GM23338 (cell line): Measurements from ENCODE around the gene CACNA1C. TPM values are rescaled to one million over a fixed set of nuclear protein-coding genes. Genes with fewer than 3 reads are reported as not detected.

ENCODE experiments used
- ATAC-seq: fragments of 200-7000 bp; cut with Tn5 transposase; 3 replicates; pipeline ENCODE4 v1.9.1; 2020
- DNase-seq: peaks from one replicate; pipeline ENCODE4 v3.0.0-alpha.2; 2015; ENCODE audit warnings: low spot score
- H2AFZ ChIP-seq: fragments of 200-600 bp; sonication (generic); 2 replicates; pipeline ENCODE4 v1.8.0; 2016; ENCODE audit warnings: antibody characterized with exemption, mild to moderate bottlenecking, moderate library complexity
- H3F3A ChIP-seq: fragments of 200-600 bp; sonication (generic); replicated peaks from 2 replicates; pipeline ENCODE4 v1.8.0; 2017; ENCODE audit warnings: antibody characterized with exemption, mixed run types, low read depth
- H3K27ac ChIP-seq: fragments of 200-600 bp; sonication (generic); 2 replicates; pipeline ENCODE4 v1.6.1; 2016; ENCODE audit warnings: low read depth
- H3K27me3 ChIP-seq: fragments of 200-600 bp; sonication (generic); 2 replicates; pipeline ENCODE4 v1.8.0; 2016; ENCODE audit warnings: mild to moderate bottlenecking, mixed run types, moderate library complexity; ENCODE audit not compliant: insufficient read depth
- H3K36me3 ChIP-seq: fragments of 200-600 bp; sonication (generic); 2 replicates; pipeline ENCODE4 v1.8.0; 2016; ENCODE audit warnings: mild to moderate bottlenecking; ENCODE audit not compliant: insufficient read depth
- H3K4me1 ChIP-seq: fragments of 200-600 bp; sonication (generic); 2 replicates; pipeline ENCODE4 v1.8.0; 2016; ENCODE audit warnings: mild to moderate bottlenecking, moderate library complexity; ENCODE audit not compliant: insufficient read depth
- H3K4me2 ChIP-seq: fragments of 200-600 bp; sonication (generic); 2 replicates; pipeline ENCODE4 v1.7.1; 2017; ENCODE audit warnings: mixed run types
- H3K4me3 ChIP-seq: fragments of 200-600 bp; sonication (generic); 2 replicates; pipeline ENCODE4 v1.6.1; 2016; ENCODE audit warnings: mixed run types
- H3K79me2 ChIP-seq: fragments of 200-600 bp; sonication (generic); replicated peaks from 2 replicates; pipeline ENCODE4 v1.8.0; 2017; ENCODE audit warnings: mild to moderate bottlenecking; ENCODE audit not compliant: insufficient read depth
- H3K9me2 ChIP-seq: fragments of 200-600 bp; sonication (generic); 2 replicates; pipeline ENCODE4 v1.8.0; 2017; ENCODE audit not compliant: insufficient read depth
- H4K20me1 ChIP-seq: fragments of 200-600 bp; sonication (generic); replicated peaks from 2 replicates; pipeline ENCODE4 v1.8.0; 2017; ENCODE audit warnings: mild to moderate bottlenecking; ENCODE audit not compliant: insufficient read depth
- H3K27ac Mint-ChIP-seq: 2 replicates; pipeline ENCODE4 v1.8.0; 2020; ENCODE audit warnings: inconsistent platforms, mild to moderate bottlenecking, moderate library complexity, mixed read lengths
- H3K27me3 Mint-ChIP-seq: 3 replicates; pipeline ENCODE4 v1.8.0; 2022; ENCODE audit warnings: low read depth, mild to moderate bottlenecking, moderate library complexity, mixed read lengths, inconsistent platforms; ENCODE audit not compliant: insufficient read depth, poor library complexity
- H3K36me3 Mint-ChIP-seq: 3 replicates; pipeline ENCODE4 v1.8.0; 2021; ENCODE audit warnings: low read depth, mild to moderate bottlenecking, inconsistent platforms, moderate library complexity, mixed read lengths
- H3K4me1 Mint-ChIP-seq: 3 replicates; pipeline ENCODE4 v1.8.0; 2020; ENCODE audit warnings: mild to moderate bottlenecking, inconsistent platforms, mixed read lengths
- H3K4me3 Mint-ChIP-seq: 3 replicates; pipeline ENCODE4 v1.8.0; 2021; ENCODE audit warnings: moderate library complexity, mild to moderate bottlenecking, inconsistent platforms, mixed read lengths
- H3K9me3 Mint-ChIP-seq: 3 replicates; pipeline ENCODE4 v1.8.0; 2020; ENCODE audit warnings: moderate library complexity, mild to moderate bottlenecking, inconsistent platforms, mixed read lengths
- CREB1 ChIP-seq: fragments of 250-450 bp; sonication (Bioruptor Pico); IDR thresholded peaks from 2 replicates; pipeline ENCODE4 v1.5.0; 2020; ENCODE audit warnings: low read depth, mild to moderate bottlenecking, moderate library complexity
- CTCF ChIP-seq, 2 experiments: fragments of 200-600 bp in 1 of 2; sonication (generic) in 1 of 2; conservative IDR thresholded peaks; 2 replicates each; pipeline versions ENCODE4 v1.5.1 to v1.6.1; 2016 to 2017; ENCODE audit warnings: antibody characterized with exemption in 2 of 2, low read depth in 2 of 2, mild to moderate bottlenecking in 2 of 2, moderate library complexity in 1 of 2
- EZH2 ChIP-seq: fragments of 200-600 bp; sonication (generic); IDR thresholded peaks from one replicate; pipeline ENCODE4 v1.8.0; 2017; ENCODE audit warnings: antibody characterized with exemption, mild to moderate bottlenecking, low read depth; ENCODE audit not compliant: unreplicated experiment
- EZH2phosphoT487 ChIP-seq: fragments of 200-600 bp; sonication (generic); IDR thresholded peaks from one replicate; pipeline ENCODE4 v1.8.1; 2018; ENCODE audit warnings: antibody characterized with exemption; ENCODE audit not compliant: unreplicated experiment
- POLR2AphosphoS5 ChIP-seq: IDR thresholded peaks from 2 replicates; pipeline ENCODE4 v1.6.1; 2016; ENCODE audit warnings: antibody characterized with exemption, low read depth
- polyA plus RNA-seq: library from polyadenylated mRNA; unstranded; fragments of >200 nt; fragmentation: Nextera tagmentation; extraction: Ambion mirVana; gene quantifications from 2 replicates; pipeline ENCODE4 v1.2.1, GENCODE V29; 2016
- total RNA-seq: library from RNA; depleted of rRNA; stranded (reverse); fragments of >200 nt; shearing (Covaris generic); gene quantifications from 2 replicates; pipeline ENCODE4 v1.2.3, GENCODE V29; 2014
- TF ChIP-seq, protein P1 (sequence below): fragments of 250-450 bp; sonication (Bioruptor Pico); IDR thresholded peaks from 2 replicates; pipeline ENCODE4 v1.5.0; 2020; ENCODE audit warnings: mild to moderate bottlenecking, moderate library complexity

Gene CACNA1C
- total and polyA plus RNA-seq, 2 experiments from 2014 or later, result 0.78 to 2.1 TPM

GRCh38 chr12:2624543-2625288, 571.9 kb downstream of the CACNA1C start:
- Histone ChIP-seq H3K36me3 (no peaks in the 10 kb centered on the region), H2AFZ (peak overlapping the region; percentile 15; the same call in 1 of the 2 replicates), H3K79me2 (no peaks in the 10 kb centered on the region), H4K20me1 (no peaks in the 10 kb centered on the region), H3F3A (no peaks in the 10 kb centered on the region), H3K4me3 (no peak overlapping the region), H3K9me2 (no peaks in the 10 kb centered on the region), H3K27me3 (no peaks in the 10 kb centered on the region), H3K4me2 (peak overlapping the region; percentile 55), H3K27ac (no peak overlapping the region), H3K4me1 (peaks cover 22% of the 10 kb centered on the region)
- Mint-ChIP-seq H3K27ac (peak overlapping the region; percentile 93), H3K4me3 (peak overlapping the region; percentile 14; the same call in 1 of the 3 replicates), H3K4me1 (peaks cover 27% of the 10 kb centered on the region), H3K9me3 (no peaks in the 10 kb centered on the region; the same call in 2 of the 3 replicates), H3K27me3 (peaks cover 5% of the 10 kb centered on the region), H3K36me3 (no peaks in the 10 kb centered on the region)
- TF ChIP-seq EZH2 (no peak), EZH2phosphoT487 (no peak), POLR2AphosphoS5 (no peak), CREB1 (CRISPR knock-in tag) (no peak), CTCF (conservative IDR thresholded peaks at IDR 0.05; ENCODE audit: low read depth in 2 of 2) (peak; percentile 86 to 96)
- TF ChIP-seq, protein P1, sequence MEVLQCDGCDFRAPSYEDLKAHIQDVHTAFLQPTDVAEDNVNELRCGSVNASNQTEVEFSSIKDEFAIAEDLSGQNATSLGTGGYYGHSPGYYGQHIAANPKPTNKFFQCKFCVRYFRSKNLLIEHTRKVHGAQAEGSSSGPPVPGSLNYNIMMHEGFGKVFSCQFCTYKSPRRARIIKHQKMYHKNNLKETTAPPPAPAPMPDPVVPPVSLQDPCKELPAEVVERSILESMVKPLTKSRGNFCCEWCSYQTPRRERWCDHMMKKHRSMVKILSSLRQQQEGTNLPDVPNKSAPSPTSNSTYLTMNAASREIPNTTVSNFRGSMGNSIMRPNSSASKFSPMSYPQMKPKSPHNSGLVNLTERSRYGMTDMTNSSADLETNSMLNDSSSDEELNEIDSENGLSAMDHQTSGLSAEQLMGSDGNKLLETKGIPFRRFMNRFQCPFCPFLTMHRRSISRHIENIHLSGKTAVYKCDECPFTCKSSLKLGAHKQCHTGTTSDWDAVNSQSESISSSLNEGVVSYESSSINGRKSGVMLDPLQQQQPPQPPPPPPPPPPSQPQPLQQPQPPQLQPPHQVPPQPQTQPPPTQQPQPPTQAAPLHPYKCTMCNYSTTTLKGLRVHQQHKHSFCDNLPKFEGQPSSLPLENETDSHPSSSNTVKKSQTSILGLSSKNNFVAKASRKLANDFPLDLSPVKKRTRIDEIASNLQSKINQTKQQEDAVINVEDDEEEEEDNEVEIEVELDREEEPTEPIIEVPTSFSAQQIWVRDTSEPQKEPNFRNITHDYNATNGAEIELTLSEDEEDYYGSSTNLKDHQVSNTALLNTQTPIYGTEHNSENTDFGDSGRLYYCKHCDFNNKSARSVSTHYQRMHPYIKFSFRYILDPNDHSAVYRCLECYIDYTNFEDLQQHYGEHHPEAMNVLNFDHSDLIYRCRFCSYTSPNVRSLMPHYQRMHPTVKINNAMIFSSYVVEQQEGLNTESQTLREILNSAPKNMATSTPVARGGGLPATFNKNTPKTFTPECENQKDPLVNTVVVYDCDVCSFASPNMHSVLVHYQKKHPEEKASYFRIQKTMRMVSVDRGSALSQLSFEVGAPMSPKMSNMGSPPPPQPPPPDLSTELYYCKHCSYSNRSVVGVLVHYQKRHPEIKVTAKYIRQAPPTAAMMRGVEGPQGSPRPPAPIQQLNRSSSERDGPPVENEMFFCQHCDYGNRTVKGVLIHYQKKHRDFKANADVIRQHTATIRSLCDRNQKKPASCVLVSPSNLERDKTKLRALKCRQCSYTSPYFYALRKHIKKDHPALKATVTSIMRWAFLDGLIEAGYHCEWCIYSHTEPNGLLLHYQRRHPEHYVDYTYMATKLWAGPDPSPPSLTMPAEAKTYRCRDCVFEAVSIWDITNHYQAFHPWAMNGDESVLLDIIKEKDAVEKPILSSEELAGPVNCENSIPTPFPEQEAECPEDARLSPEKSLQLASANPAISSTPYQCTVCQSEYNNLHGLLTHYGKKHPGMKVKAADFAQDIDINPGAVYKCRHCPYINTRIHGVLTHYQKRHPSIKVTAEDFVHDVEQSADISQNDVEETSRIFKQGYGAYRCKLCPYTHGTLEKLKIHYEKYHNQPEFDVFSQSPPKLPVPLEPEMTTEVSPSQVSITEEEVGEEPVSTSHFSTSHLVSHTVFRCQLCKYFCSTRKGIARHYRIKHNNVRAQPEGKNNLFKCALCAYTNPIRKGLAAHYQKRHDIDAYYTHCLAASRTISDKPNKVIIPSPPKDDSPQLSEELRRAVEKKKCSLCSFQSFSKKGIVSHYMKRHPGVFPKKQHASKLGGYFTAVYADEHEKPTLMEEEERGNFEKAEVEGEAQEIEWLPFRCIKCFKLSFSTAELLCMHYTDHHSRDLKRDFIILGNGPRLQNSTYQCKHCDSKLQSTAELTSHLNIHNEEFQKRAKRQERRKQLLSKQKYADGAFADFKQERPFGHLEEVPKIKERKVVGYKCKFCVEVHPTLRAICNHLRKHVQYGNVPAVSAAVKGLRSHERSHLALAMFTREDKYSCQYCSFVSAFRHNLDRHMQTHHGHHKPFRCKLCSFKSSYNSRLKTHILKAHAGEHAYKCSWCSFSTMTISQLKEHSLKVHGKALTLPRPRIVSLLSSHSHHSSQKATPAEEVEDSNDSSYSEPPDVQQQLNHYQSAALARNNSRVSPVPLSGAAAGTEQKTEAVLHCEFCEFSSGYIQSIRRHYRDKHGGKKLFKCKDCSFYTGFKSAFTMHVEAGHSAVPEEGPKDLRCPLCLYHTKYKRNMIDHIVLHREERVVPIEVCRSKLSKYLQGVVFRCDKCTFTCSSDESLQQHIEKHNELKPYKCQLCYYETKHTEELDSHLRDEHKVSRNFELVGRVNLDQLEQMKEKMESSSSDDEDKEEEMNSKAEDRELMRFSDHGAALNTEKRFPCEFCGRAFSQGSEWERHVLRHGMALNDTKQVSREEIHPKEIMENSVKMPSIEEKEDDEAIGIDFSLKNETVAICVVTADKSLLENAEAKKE, result no peak
- DNase-seq (peak; percentile 93), ATAC-seq (peak; percentile 93)
